Left colon (tissue), 2 donors: ENCODE measurements around the gene MYEOV. TPM values are rescaled to one million over a fixed set of nuclear protein-coding genes. Genes with fewer than 3 reads are reported as not detected.

Experiments used
- ATAC-seq: fragments of 200-7000 bp; cut with Tn5 transposase; one replicate; pipeline ENCODE4 v1.9.1; 2020; ENCODE audit warnings: mild to moderate bottlenecking, moderate library complexity
- DNase-seq, 2 donors: peaks; one replicate each; pipeline ENCODE4 v3.0.0-alpha.2; 2020
- intact Hi-C, 2 donors: fragments of 100-400 bp; cut with DNase I in 1 of 2; cut with micrococcal nuclease in 1 of 2; formaldehyde crosslinking; loops; one replicate each; pipeline versions ENCODE4 v1.11.2 to v1.14.0; 2022; cut with DNase I, micrococcal nuclease
- total RNA-seq, 2 donors: library from RNA; stranded (reverse); fragmentation: NEBNext Ultra II Directional; extraction: Animal tissue kit (Norgen Biotek cat#: 25700); gene quantifications; one replicate each; pipeline ENCODE4 v1.2.1, GENCODE V29; 2021
- donor health status: DM: no; HTN: no; CAD: no.
- donor health status: DM: yes; HTN: yes; CAD: no.

The MYEOV gene
- total RNA-seq, 2 donors from 2014 or later = 3.8 to 8.0 TPM

DNA sequence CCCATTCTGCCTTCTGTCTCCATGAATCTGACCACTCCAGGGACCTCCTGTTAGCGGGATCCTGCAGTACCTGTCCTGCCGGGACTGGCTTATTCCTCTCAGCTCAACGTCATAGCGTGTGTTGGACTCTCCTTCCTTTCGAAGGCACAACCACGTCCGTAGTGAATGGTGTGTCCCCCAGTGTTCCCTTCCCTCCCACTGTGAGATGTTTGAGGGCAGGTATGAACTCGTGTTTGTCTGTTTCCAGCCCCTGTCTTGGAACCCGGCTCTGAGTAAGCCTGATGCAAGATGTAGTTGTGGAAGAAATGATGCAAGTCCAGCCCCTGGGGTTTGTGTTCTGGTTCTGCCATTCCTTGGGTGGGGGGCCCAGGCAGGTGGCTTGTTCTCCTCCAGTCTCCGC is 10.5 kb upstream of the MYEOV start:
- ATAC-seq = no peak
- DNase-seq = no peak
- intact Hi-C loops = no loop called here

GRCh38 chr11:69284081-69284511 is 9.9 kb upstream of the MYEOV start:
- ATAC-seq (no peak), DNase-seq (no peak)
- intact Hi-C loops = no loop called here

- DNase-seq (no peak), ATAC-seq (no peak)
- intact Hi-C loops = no loop called here
These were observed 8.9 kb upstream of the MYEOV start for GRCh38 chr11:69285091-69285490.

DNA sequence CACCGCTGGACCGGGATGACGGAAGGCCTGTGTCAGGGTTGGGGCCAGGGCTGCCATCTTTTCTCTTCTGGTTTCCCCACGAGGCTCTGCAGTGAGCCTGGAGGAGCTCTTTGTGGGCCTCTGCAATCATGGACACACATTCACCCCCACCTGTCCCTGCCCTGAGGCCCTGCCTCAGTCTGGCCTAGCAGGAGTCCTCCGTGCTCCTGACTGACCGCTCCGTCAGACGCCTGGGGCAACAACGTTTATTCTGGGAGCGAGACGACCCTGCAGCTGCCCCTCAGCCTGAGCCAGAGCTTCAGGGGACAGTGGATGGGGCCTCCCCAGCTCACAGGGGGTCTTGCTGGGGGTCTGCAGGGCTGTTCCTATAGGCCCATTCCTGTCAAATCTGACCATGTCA is 8.2 kb upstream of the MYEOV start:
- intact Hi-C loops = no loop called here
- no peak for ATAC-seq
- DNase-seq = no peak

- intact Hi-C loops = no loop called here
- ATAC-seq (no peak), DNase-seq (no peak)
These were observed 7.3 kb upstream of the MYEOV start for GRCh38 chr11:69286374-69287371.

GRCh38 chr11:69287968-69288882 is 5.7 kb upstream of the MYEOV start:
- DNase-seq = peak; percentile 86 to 96
- intact Hi-C loops = no loop called here
- peak; percentile 92 for ATAC-seq

- DNase-seq (no peak), ATAC-seq (no peak)
- intact Hi-C loops = no loop called here
These were observed 5.1 kb upstream of the MYEOV start for GRCh38 chr11:69288883-69289242.

GRCh38 chr11:69290806-69291205 is 3.1 kb upstream of the MYEOV start:
- DNase-seq (peak in 1 of 2 donors; percentile 64), ATAC-seq (peak; percentile 53)
- intact Hi-C loops = loop anchor here (10.0 kb wide), 2 partner anchors 344 to 354 kb away; partner anchors contain the start of gene CCND1 (in 1 of the 2)

DNA sequence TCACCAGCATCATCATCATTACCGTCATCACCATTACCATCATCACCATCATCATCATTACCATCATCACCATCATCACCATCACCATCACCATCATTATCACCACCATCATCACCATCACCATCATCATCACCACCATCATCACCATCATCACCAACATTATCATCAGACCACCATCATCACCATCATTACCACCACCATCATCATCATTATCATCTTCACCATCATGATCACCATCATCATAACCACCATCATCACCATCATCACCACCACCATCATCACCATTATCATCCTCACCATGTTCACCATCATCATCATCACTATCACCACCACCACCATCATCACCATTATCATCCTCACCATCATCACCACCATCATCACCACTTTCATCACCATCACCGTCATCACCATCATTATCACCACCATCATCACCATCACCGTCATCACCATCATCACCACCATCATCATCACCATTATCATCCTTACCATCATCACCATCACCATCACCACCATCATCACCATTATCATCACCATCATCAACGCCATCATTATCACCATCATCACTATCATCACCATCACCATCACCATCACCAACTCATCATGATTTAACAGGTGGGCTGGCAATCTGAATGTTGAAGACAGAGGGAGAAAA is 2.4 kb upstream of the MYEOV start:
- no peak for DNase-seq
- ATAC-seq = no peak
- intact Hi-C loops = loop anchor here (10.0 kb wide), 2 partner anchors 343 to 353 kb away; partner anchors contain the start of gene CCND1 (in 1 of the 2)

- intact Hi-C loops = loop anchor here (10.0 kb wide), 2 partner anchors 343 to 353 kb away; partner anchors contain the start of gene CCND1 (in 1 of the 2)
- DNase-seq (no peak), ATAC-seq (no peak)
These were observed 1.7 kb upstream of the MYEOV start for GRCh38 chr11:69292221-69292648.

GRCh38 chr11:69293087-69293486 is 868 bp upstream of the MYEOV start:
- no peak for DNase-seq
- intact Hi-C loops = loop anchor here (10.0 kb wide), 2 partner anchors 342 to 352 kb away; partner anchors contain the start of gene CCND1 (in 1 of the 2)
- ATAC-seq = no peak

DNA sequence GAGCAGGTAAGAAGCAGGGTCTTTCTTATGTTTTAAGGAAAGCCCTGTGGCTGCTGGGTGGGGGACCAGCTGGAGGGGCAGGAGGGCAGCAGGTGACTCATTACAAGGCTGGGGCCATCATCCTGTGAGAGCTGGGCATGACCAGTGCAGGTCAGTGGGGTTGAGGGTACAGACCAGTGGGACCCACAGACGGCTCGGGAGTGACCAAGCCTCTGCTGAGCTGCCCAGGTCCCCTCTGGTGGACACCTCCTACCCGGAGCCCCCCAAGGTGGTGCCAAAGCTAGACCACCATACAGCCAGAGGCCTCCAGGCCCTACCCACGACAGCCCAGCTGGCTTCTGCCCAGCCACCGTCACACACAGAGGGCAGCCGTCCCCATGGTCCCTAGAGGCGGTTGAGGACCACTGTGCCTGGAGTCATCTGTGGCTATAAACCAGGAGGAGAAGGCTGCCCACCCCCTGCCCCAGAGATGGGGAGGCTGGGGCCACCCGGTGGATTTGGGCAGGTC is 670 bp downstream of the MYEOV start:
- ATAC-seq = no peak
- DNase-seq = peak in 1 of 2 donors; percentile 15
- intact Hi-C loops = loop anchor here (10.0 kb wide), 2 partner anchors 340 to 350 kb away; partner anchors contain the start of gene CCND1 (in 1 of the 2)

GRCh38 chr11:69295079-69295994 is 1.4 kb downstream of the MYEOV start:
- ATAC-seq = no peak
- intact Hi-C loops = loop anchor here (10.0 kb wide), 2 partner anchors 339 to 349 kb away; partner anchors contain the start of gene CCND1 (in 1 of the 2)
- peak in 1 of 2 donors; percentile 12 for DNase-seq

GRCh38 chr11:69295995-69296889 is 2.3 kb downstream of the MYEOV start:
- DNase-seq (peak in 1 of 2 donors; percentile 40), ATAC-seq (no peak)
- intact Hi-C loops = loop anchor here (10.0 kb wide), 2 partner anchors 339 to 349 kb away; partner anchors contain the start of gene CCND1 (in 1 of the 2)

DNA sequence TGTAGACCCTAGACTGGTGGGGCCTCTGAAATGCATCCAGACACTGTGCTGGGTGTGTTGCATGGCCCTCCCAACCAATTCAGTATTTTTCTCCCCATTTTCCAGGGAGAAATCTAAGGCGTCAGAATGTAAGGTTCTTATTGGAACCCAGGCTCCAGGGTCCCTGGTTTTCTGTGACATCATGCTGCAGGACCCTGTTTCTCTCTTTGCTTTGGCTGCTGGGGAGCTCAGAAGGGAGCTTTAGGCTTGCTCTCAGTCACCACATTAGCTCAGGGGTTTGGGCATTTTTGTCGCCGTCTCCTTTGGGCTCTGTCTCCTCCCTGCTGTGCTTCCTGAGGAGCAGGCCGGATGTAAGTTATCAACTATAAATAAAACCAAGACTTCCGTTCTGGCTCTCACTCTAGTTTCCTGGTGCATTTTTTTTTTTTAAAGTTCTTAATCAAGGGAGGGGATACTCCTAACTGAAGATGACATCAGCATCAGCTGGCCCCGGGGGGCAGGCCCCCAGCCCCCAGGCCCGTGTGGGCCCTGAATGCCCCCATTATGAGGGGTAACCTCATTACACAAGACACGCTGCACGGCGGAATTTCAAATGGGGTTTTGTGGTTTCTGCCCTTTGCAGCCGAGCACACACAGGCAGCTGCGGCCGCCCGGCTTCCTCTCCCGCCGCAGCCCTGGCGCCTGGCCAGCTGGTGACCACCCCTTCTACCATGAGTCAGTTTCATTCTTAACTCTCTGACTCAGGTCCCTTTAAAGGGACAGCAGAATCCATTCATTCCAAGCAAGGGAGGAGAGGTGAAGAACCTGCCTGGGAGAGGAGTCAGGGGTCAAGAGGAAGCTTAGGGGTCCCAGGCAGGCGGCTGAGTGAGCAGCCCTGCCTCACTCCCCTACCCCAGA is 3.2 kb downstream of the MYEOV start:
- ATAC-seq = peak; percentile 58
- intact Hi-C loops = loop anchor here (10.0 kb wide), 2 partner anchors 338 to 348 kb away; partner anchors contain the start of gene CCND1 (in 1 of the 2)
- DNase-seq = peak; percentile 92 to 93
